CD4-positive, alpha-beta T cell treated with Interleukin-6 for 4 hours (primary cell): ENCODE data around the gene KCNK5.
A peak's percentile ranks its signal among the peaks of the same experiment; 100 is the strongest.

ENCODE experiments used
- DNase-seq: peaks from one replicate; pipeline ENCODE4 v3.0.0-alpha.2; 2020; ENCODE audit warnings: mixed read lengths

Gene KCNK5

DNA sequence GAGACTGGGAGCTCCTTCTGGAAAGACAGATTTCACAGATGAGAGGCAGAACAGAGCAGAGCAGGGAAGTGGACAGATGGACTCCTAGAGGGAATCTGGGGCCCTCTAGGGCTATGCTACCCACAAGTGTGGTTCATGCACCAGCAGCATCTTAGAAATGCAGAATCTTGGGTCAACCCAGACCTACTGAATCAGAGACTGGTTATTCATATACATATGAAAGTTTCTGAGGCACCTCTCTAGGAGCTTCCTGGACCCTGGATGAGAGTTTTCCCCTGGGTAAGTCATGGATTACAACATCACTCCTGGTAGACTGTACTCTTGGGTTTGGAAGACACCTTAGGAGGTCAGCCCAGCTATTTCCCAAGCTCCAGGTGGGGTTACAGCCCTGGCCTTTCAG, 58.9 kb downstream of the KCNK5 start:
- no peak for DNase-seq

DNA sequence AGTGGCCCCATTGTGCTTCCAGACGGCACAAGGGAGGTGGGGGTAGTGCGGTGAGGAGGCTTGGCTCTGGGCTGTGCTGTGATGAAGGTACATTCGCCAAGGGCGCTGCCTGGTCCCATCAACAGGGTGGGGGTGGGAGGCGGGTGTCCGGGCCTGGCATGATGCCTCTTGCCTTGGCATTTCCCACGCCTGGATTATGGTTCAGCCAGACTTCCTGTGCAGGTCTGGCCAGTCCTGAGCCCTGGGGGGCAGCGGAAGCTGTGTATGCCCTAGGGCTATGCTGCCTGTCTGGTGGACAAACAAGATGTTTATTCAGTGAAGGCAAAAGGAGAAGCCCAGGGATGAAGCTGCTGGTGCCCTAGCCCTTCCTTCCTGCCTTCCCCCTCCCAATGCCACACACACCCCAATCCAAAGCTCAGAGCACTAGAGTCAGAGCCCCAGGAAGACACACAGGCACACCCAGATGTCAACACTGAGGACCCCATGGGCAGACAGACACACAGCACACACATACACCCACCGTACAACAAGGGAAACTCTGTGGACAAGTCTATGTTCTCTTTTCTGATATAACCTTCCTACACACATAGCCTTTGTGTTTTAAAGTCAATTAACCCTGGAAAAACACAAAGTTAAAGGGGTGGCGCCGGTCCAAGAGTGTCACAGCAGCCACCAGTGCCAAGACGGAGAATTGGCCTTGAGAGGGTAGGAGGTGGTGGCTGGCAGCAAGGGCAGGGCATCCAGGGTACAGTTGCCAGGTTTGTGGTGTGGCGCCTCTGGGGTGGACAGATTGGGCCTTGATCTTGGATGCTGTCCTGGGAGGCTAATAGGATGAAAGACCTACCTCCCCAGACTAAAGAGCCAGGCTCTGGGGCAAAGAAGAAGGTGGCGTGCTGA, 59.6 kb downstream of the KCNK5 start:
- DNase-seq: no peak

DNA sequence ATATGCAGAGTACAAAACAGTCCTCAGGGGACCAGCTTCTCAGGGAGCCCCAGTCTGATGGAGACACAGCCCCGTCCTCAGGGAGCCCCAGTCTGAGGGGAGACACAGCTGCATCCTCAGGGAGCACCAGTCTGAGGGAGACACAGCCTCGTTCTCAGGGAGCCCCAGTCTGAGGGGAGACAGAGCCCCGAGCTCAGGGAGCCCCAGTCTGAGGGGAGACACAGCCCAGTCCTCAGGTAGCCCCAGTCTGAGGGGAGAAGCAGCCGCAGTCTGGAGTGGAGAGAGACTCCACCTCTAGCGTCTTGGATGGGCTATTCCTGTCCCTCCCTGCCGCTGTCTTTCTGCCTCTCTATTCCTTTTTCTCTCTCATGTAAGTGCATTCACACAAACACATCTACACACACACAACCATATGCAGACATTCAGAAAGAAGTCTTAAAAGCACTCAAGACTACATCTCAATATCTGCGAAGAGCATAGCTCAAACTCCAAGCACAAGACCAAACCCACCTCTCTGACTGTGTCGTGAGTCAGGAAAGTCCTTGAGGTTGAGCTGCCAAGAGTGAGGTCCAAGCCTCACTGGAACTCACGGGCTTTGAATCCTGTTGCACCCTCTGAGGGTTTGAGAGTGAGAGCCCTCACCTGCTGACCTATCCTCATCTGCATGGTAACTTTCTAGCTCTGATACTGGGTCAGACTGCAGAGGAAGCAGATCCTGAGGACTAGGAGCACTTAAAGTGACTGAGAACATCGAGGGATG, 61.2 kb downstream of the KCNK5 start:
- no peak for DNase-seq

DNA sequence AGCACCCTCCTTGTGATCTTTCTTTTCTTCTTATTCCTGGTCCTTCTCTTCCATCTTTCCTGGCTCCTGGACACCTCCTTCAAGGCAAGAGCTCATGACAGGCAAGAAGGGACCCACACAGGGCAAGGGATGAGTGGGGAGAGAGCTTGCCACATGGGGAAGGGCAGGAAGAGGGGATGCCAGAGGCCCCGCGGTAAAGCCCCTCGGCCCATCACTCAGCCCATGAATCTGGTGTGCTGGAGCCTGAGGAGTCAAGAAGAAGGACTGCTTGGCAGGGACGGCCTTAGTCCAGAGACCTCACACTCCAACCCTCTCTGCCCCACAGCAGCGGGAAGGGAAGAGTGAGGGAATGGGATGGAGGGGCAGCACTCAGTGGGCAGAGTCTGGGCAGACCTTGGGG, 62.0 kb downstream of the KCNK5 start:
- no peak for DNase-seq

DNA sequence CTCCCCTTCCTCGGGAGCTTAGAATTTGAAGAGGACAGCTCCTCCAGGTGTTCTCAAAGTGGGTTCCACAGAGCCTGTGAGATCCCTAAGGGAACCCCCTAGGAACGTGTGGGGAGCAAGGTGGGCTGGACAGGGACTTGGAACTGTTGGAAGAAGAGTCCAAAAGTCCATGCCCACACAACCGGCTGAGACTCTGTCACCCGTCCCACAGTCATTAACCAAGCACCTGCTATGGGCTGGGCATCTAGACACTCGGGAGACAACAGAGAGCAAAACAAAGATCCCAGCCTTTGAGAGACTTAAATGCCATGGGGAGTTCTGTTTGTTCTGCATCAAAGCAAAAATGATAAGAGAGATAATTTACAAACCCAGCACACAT, 62.4 kb downstream of the KCNK5 start:
- DNase-seq: no peak

DNA sequence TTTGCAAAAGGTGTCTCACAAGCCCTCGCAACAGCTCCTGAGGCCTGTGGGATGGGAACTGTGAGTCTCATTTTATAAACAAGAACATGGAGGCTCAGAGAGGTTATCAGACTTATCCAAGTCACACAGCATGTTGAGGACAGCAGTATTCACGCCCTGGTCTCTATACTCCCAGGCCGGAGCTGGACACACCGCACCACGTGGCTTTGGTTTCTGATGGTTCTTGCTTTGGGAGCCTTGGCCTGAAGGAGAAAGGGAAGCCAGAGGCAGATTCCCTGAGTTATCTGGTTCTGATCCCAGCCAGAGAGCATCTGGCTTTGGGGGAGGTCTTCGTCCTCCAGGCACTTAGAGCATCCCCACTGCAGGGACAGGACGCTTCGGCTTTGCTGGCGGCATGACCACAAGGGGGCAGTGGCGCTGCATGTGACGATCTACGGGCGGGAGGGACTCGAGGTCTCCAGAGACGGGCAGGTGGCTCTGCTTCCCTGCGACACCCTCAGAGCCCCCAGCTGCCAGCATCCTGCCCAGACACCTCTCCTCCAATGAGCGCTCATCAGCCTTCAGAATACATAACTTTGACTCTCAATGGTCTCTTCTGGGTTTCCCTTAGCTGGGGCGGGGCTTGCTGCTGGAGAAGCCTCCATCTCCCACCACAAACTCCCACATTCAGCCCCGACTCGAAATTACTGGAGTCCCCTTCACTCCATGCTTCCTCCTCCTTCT, 62.9 kb downstream of the KCNK5 start:
- peak; percentile 82 for DNase-seq

DNA sequence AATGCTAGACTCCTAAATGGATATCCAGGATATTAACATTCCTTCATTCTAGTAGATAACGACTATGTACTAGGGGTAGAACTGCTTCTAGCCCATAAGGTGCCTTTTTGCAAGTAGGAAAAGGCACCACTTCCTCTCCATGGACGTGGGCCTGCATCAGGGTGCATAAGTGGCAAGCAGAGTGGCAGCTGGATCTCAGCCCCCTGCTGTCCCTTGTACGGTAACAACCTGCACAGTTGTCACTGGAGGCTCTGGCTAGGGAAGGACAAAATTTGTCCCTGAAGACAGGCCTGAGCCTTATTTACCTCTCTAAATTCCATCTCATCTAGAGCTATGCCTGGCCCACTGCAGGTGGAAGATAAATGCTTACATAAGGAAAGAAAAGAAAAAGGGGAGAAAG, 71.8 kb downstream of the KCNK5 start:
- no peak for DNase-seq

DNA sequence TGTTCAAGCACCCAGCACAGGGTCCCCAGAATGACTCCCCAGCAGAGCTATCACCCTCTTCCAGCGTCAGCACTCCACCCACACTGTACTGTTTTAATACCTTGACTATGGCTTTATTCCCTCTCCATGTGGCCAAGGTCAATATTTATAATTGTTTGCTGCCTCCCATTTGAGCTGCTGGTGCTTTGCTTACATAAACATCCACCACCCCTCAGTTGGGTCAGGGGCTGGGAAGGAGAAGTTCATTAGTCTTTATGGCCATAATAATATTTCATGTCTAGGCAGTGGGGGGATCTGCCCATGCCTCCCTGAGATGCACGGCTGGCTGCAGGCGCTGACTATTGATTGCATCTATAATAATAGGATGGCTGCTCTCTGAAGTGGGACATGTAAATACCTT, 72.5 kb downstream of the KCNK5 start:
- DNase-seq: no peak

DNA sequence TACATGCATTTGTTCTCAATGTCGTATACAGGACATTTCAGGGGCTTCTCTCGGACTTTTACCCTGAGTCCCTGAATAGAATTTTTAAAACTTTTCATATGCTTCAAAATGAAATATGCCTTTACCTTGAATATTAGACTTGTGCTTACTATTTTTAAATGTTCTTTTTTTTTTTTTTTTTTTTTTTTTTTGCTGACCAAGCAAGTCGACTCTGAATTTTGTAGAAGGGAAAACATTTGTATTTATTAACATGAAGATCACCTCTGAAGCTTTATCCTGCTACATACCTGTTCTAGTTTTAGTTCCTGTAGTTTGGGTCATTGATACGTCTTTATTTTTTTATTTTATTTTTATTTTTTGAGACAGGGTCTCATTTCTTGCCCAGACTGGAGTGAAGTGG, 74.6 kb downstream of the KCNK5 start:
- no peak for DNase-seq

DNA sequence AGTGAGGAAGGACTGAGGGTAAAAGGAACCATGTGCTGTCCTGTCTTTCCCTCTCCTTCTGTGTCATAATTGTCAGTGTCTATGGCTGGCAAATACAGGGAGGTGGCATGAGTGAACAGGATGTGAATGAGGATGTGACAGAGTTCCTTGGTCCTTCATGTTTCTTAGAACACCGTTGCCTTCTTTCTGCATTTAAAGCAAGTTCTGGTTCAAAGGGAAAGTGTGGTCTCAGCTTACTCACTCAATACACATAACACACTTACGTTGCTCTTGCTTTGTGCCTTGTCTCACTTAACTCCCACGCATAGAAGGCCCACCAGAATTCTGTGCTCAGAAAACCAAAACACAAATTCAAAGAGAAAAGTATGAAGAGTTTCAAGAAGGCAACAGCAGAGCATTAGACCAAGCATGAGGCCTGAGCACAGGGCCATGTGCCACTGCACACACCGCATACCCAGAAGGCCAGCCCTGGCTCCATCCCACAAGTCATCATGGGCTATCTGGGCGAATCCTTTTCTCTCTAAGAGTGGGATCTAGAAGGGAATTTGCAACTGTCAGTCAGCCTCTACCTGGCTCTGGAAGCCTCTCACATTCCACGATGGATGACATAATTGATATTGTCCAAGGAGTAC, 75.4 kb downstream of the KCNK5 start:
- no peak for DNase-seq

DNA sequence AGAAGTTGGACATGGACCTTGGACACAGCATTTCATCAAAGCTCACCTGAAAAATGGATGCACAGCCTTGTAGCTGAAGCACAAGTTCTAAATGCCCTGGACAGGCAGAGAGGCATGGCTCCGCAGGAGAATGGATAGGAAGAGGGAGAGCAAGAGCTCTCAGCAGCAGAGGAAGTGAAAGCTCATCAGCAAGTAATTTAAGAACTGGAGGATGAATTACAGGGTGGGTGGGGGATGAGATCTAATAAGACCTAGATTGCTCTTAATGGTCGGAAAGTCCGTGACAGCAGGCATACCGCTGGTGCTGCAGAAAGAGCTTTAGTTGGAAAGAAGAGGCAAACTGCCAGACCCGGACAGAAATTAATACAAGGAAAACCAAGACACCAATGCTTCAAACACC, 77.0 kb downstream of the KCNK5 start:
- DNase-seq: no peak

DNA sequence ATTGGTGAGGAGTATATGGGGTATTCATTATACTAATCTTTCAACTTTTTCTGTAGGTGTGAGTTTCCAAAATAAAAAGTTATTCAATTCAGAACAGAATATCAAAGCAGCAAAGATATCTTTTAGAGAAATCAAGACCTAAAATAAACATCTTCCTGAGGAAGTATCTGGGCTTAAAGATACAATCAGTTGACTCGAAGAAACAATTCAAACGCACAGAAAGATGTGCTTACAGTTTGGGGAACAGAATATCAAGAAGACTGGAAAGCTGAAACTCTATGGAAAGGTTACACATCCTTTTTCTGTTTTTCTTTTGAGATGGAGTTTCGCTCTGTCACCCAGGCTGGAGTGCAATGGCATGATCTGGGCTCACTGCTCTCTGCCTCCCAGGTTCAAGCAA, 78.1 kb downstream of the KCNK5 start:
- DNase-seq: no peak

DNA sequence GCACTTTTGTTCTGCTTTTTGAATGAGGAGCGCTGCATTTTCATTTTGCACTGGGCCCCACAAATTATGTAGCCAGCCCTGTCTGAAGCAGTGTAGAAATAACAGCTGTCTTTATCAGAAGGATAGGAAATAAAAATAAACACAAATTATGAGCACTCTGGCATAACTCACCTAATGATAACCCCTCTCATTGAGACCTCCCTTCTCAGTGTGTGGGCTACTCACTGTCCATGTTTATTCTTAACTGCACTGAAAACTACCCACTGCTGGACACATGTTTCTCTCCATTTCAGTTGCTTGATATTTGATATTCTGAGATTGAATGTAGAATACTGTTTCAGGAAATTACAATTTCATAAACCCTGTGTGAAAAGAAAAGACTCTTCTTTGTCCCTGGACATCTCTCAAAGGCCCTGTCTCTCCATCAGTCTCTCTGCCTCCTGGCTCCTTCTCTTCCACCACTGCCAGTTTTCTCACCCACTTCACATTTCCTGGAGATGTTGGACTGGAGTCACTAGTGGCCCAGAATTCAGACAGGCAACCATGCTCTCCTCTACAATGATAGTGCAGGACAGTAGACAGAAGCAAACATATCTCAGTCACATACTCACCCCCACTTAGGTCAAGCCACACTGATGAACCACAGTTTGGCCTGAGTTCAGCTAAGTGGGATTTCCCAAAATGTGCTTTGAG, 84.6 kb downstream of the KCNK5 start:
- no peak for DNase-seq

DNA sequence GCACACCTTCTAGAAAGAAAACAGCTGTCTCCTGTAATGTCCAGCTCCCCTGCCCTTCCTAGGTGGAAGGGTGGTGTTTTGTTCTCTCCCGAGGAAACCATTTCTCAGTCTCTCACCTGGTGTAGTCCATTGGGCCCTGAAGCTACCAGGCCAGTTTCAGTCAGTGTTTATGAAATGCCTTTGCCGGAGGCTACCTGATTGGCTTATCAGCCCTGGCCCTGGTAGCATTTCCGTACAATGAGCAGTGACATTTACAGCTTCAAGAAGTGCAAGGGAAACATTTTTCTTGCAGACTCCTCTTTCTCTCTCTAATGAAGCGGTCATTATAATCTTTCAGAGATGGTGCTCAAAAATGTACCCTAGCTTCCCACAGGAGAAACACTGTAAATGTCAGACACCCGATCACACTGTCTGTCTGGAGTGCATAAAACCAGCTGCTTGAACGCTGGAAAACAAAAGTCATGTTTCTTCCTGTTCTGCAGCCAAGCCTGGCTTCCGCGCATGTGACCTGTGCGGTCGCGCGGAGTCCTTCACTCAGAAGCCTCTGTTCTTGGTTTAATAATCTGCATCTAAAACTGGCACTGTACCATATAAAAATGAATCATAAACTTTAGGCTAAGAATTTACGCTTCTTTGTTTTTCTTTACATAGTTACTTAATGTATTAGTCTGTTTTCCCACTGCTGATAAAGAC, 85.9 kb downstream of the KCNK5 start:
- no peak for DNase-seq

DNA sequence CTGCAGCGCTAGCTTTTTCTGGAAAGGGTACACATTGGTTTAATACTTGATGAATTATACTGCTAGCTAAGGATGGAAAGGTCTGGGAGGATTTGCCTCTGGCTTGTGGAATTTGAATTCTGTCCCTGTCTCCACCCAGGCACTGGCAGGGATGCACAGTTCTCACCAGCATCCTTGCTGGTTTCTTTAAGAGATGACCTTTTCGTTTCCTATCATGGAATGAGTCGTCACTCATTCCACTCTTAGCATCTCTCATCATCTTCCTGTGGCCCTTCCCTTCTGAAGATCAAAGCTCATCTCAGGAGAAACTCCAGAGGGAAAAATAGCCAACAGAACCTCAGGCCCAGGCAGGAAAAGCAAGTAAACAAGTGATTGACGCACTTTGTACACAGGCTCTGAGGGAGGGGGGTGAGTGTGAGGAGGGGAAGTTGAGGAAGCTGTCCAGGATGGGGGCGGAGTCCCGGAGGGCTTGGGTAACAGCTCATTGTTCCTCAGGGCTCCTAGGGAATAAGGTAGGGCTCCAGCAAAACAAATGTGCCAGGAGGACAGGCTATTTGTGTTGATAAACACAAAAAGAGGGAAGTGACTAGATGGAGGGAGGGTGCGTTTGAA, 88.6 kb downstream of the KCNK5 start:
- DNase-seq: no peak
